AG04450 (cell line): ENCODE data around the gene MORC2. TPM values are rescaled to one million over a fixed set of nuclear protein-coding genes. Genes with fewer than 3 reads are reported as not detected.

ENCODE experiments used
- CTCF ChIA-PET: fragments of 300-600, 350-600 bp; formaldehyde crosslinking; extraction: SDS; loops from one replicate; lab custom pipeline; 2022; ENCODE audit warnings: antibody characterized with exemption, inconsistent platforms; lab: Charles Lee
- POLR2A ChIA-PET: fragments of 350-600 bp; formaldehyde crosslinking; extraction: SDS; loops from one replicate; lab custom pipeline; 2021; ENCODE audit warnings: antibody characterized with exemption, inconsistent platforms; lab: Yijun Ruan, JAX
- DNase-seq: peaks from one replicate; pipeline ENCODE4 v3.0.0-alpha.2; 2011; ENCODE audit warnings: low read depth, low spot score
- H3K27ac ChIP-seq: one replicate; pipeline ENCODE4 v1.5.1; 2012; ENCODE audit warnings: low read depth, low read length, control low read depth
- H3K27me3 ChIP-seq: one replicate; pipeline ENCODE4 v1.6.0; 2012; ENCODE audit warnings: low read length; ENCODE audit not compliant: control insufficient read depth, insufficient read depth
- H3K4me3 ChIP-seq: 2 replicates; pipeline ENCODE4 v1.5.1; 2011; ENCODE audit warnings: mild to moderate bottlenecking, low read depth, low read length, control low read depth
- H3K9me3 ChIP-seq: 2 replicates; pipeline ENCODE4 v1.5.1; 2012; ENCODE audit warnings: low read length; ENCODE audit not compliant: control insufficient read depth, insufficient read depth
- polyA plus RNA-seq: library from polyadenylated mRNA; depleted of rRNA; stranded (reverse); fragments of >200 nt; gene quantifications from 2 replicates; pipeline ENCODE4 v1.2.3, GENCODE V29; 2011
- TF ChIP-seq, protein P1 (sequence below): IDR thresholded peaks from 2 replicates; pipeline ENCODE4 v1.5.1; 2011; ENCODE audit warnings: low read depth, low read length, control low read depth, inconsistent platforms

MORC2 gene
- polyA plus RNA-seq, 1 experiment, result 16.3 TPM

DNA sequence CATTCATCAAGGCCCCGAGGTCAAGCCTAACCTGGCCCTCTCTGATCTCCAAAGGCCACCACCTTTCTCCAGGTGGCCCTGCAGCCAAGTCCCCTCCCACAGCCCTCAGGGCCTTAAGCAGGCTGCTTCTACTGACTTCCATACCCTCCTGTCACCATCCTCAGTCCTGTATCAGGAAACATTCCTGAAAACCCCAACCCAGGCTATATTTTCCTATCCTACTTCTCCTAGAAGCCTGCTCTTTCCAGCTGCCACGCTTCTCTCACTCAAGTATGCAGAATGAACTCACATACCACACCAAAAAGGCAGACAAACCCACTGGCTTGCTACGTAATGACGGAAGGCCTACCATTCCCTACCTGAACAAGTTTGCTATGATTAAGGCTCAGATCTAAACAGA is 23.6 kb downstream of the MORC2 start:
- ChIA-PET CTCF (interaction anchor here (0.9 to 3.9 kb wide), 3 partner anchors 140 to 267 kb away, joined by 3 to 85 read pairs (median 4); partner anchors contain the start of genes LIMK2, SELENOM and SMTN), POLR2A (interaction anchor here (0.6 kb wide), 1 partner anchor 178 kb away, joined by 4 read pairs; no protein-coding TSS in a partner anchor)
- Histone ChIP-seq H3K9me3 (no peaks in the 10 kb centered on the region), H3K4me3 (no peak overlapping the region), H3K27me3 (no peaks in the 10 kb centered on the region), H3K27ac (no peak overlapping the region)
- DNase-seq, result no peak
- TF ChIP-seq, protein P1, sequence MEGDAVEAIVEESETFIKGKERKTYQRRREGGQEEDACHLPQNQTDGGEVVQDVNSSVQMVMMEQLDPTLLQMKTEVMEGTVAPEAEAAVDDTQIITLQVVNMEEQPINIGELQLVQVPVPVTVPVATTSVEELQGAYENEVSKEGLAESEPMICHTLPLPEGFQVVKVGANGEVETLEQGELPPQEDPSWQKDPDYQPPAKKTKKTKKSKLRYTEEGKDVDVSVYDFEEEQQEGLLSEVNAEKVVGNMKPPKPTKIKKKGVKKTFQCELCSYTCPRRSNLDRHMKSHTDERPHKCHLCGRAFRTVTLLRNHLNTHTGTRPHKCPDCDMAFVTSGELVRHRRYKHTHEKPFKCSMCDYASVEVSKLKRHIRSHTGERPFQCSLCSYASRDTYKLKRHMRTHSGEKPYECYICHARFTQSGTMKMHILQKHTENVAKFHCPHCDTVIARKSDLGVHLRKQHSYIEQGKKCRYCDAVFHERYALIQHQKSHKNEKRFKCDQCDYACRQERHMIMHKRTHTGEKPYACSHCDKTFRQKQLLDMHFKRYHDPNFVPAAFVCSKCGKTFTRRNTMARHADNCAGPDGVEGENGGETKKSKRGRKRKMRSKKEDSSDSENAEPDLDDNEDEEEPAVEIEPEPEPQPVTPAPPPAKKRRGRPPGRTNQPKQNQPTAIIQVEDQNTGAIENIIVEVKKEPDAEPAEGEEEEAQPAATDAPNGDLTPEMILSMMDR, result no peak

DNA sequence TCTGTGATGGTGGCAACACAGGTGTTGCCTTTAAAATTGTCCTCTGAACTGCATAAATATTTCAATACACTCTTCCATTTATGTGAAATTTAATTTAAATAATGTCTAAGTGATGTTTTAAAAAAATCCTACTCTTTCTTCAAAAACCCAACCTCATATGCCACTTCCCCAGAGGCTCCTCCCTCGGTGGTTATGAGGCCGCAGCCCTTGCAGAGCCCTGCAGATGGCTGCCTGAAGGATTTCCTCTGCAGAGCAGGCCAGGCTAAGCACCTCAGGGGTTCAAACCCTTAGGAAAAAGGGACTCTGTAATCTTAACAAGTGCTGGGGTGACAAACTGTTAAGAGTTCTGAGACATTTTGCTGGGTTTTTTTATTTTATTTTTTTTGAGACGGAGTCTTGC is 25.2 kb downstream of the MORC2 start:
- ChIA-PET CTCF (no interaction called here), POLR2A (no interaction called here)
- H3K4me3 ChIP-seq, result no peak overlapping the region

DNA sequence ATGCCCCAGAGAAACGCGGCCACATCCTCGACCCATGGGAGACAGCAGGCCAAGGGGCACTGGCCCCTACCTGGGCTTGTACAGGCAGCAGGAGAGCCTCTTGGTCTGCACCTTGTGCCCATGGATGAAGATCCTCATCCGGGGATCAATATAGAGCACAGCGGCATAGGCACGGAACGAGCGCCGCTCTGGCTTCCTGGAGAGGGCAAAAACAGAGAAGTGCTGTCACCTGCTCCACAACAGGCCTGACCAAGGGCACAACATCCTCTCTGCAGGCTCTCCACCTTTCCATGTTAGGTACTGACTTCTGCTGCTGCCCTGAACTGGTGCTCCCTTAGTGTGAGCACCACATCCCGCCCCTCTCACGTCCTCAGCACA is 27.2 kb downstream of the MORC2 start:
- Histone ChIP-seq H3K9me3 (no peaks in the 10 kb centered on the region), H3K27me3 (no peaks in the 10 kb centered on the region), H3K4me3 (no peak overlapping the region), H3K27ac (no peak overlapping the region)
- ChIA-PET POLR2A (interaction anchor here (1.5 kb wide), 1 partner anchor 144 kb away, joined by 3 read pairs; no protein-coding TSS in a partner anchor), CTCF (interaction anchor here (0.8 to 1.4 kb wide), 2 partner anchors 20 to 178 kb away, joined by 3 to 6 read pairs; no protein-coding TSS in a partner anchor)
- DNase-seq, result no peak
- TF ChIP-seq, protein P1, result no peak

More for the DNA sequence above, 25.2 kb downstream of the MORC2 start:
- Histone ChIP-seq H3K9me3 (no peaks in the 10 kb centered on the region), H3K27ac (no peak overlapping the region), H3K27me3 (no peaks in the 10 kb centered on the region)
- DNase-seq, result no peak
- TF ChIP-seq, protein P1, result no peak

DNA sequence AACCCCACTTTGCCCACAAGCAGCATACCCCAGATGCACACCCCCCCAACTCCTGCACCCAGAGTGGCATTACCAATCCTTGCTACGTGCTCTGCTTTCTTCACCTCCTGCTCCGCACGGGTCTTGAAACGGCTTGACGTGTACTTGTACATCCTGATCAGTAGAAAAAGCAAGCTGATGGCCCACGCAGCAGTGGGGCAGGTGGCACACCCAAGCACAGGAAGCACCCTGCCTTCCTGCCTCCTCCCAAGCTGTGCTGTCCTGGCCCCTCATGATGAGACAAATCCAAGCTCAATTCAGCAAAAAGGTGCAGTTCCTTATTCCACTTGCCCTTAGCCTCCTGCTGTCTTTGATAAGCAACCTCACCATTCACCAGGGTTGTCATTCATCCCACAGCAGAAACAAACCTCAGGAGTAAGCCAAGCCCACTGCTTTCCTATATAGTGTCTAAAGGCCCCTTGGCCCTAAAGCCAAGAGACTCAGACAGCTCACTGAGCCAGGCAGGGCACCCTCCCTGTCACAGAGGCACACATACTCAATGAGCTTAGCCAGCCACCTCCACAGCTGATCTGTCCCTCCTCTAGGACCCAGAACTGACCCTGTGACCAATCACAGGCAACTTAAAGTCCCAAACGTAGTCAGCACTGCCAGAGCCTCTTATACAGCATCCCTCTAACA is 27.8 kb downstream of the MORC2 start:
- no peaks in the 10 kb centered on the region for H3K9me3 ChIP-seq
- TF ChIP-seq, protein P1, result no peak
- no peak overlapping the region for H3K4me3 ChIP-seq
- no peak for DNase-seq
- H3K27ac ChIP-seq, result no peak overlapping the region
- ChIA-PET CTCF (interaction anchor here (0.8 kb wide), 1 partner anchor 19 kb away, joined by 3 read pairs; no protein-coding TSS in a partner anchor), POLR2A (interaction anchor here (1.5 kb wide), 1 partner anchor 144 kb away, joined by 3 read pairs; no protein-coding TSS in a partner anchor)
- no peaks in the 10 kb centered on the region for H3K27me3 ChIP-seq

DNA sequence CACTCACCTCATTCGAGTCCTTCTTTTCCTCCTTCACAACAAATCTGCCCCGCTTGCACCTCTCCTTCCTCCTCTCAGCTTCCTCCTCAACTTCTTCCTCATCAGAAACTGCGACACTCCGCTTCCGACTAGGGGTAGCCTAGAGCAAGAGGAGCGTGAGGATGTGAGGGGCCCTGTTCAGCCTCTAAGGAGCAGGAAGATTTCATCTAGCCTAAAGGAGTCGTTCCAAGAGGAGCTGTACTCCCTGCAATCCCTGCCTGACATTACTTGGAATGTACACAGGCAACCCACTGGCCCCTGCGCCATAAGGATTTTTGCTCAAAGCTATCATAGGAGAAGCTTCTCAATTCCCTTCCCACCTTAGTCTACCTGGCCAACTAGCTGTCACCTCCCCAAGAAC is 34.5 kb downstream of the MORC2 start:
- CTCF ChIA-PET, result interaction anchor here (1.2 to 1.3 kb wide), 2 partner anchors 14 to 171 kb away, joined by 3 to 6 read pairs; no protein-coding TSS in a partner anchor
- DNase-seq, result no peak
- Histone ChIP-seq H3K4me3 (no peak overlapping the region), H3K27ac (no peak overlapping the region), H3K27me3 (no peaks in the 10 kb centered on the region), H3K9me3 (no peaks in the 10 kb centered on the region)
- POLR2A ChIA-PET, result no interaction called here
- TF ChIP-seq, protein P1, result no peak
